ENCODE data around the gene ANKIB1.

DNA sequence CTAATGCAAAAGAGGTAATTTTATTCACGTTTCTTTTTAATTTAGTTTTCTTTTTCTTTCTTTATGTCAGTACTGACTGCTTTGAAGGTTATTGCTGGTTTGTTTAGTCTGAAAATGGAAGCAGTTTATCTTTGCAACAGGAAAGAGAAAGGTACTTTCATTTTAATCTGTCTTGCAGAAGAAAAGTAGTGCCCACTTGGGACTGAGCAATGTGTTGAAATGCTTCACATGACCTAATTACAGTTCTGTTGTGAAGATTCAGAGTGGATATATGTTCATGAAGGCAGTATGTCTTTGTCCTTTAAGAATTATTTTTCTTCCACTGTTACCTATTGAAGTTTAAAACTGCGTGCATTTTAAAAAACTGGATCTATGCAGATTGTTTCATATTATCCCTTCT, 80.1 kb downstream of the ANKIB1 start:
- TF ChIP-seq, protein P1, sequence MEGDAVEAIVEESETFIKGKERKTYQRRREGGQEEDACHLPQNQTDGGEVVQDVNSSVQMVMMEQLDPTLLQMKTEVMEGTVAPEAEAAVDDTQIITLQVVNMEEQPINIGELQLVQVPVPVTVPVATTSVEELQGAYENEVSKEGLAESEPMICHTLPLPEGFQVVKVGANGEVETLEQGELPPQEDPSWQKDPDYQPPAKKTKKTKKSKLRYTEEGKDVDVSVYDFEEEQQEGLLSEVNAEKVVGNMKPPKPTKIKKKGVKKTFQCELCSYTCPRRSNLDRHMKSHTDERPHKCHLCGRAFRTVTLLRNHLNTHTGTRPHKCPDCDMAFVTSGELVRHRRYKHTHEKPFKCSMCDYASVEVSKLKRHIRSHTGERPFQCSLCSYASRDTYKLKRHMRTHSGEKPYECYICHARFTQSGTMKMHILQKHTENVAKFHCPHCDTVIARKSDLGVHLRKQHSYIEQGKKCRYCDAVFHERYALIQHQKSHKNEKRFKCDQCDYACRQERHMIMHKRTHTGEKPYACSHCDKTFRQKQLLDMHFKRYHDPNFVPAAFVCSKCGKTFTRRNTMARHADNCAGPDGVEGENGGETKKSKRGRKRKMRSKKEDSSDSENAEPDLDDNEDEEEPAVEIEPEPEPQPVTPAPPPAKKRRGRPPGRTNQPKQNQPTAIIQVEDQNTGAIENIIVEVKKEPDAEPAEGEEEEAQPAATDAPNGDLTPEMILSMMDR (IDR thresholded peaks at IDR 0.05): no peak
- TF ChIP-seq POLR2A (IDR thresholded peaks at IDR 0.05): no peak

All from heart left ventricle (tissue), 13 donors.